ENCODE measurements around the gene PRSS33. TPM values are rescaled to one million over a fixed set of nuclear protein-coding genes. Genes with fewer than 3 reads are reported as not detected.

Gene PRSS33
- total and polyA plus RNA-seq, 2 donors from 2014 or later = not detected

DNA sequence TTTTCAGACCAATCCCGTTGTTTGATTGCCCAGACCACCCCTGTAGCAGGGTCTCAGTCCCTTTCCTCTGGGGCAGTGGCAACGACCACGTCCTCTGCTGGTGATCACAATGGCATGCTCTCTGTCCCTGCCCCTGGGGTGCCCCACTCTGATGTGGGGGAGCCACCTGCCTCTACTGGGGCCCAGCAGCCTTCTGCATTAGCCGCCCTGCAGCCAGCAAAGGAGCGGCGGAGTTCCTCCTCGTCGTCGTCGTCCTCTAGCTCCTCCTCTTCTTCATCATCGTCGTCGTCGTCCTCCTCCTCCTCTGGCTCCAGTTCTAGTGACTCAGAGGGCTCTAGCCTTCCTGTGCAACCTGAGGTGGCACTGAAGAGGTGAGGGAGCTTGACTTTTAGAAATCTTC, 19.5 kb downstream of the PRSS33 start:
- FAIRE-seq = no peak
- no peaks in the 10 kb centered on the region for H3K4me1 ChIP-seq (ENCODE audit: control insufficient read depth in 2 of 3, insufficient read depth in 2 of 3, low read depth in 1 of 3, low read length in 3 of 3)
- H3K27me3 ChIP-seq (ENCODE audit: control insufficient read depth, insufficient read depth, low read length) = no peaks in the 10 kb centered on the region
- no peak overlapping the region for H3K27ac ChIP-seq (ENCODE audit: low read depth in 2 of 2, low read length in 2 of 2)
- no peaks in the 10 kb centered on the region for H3K9me3 ChIP-seq (ENCODE audit: control insufficient read depth in 2 of 3, insufficient read depth in 1 of 3, low read length in 3 of 3)
- no peak overlapping the region for H3K4me3 ChIP-seq (ENCODE audit: low read length in 3 of 3)
- DNase-seq = peak in 1 of 5 donors; percentile 57
- H3K9ac ChIP-seq (ENCODE audit: low read length in 3 of 3) = no peak overlapping the region
- H3K36me3 ChIP-seq (ENCODE audit: control insufficient read depth in 2 of 3, insufficient read depth in 3 of 3, low read length in 3 of 3) = peaks cover 22 to 85% (median 65%) of the 10 kb centered on the region in 3 donors
- intact Hi-C loops (cut with DNase I) = no loop called here
- no peak for TF ChIP-seq CTCF (IDR thresholded peaks at IDR 0.05; ENCODE audit: borderline replicate concordance, extremely low read depth, insufficient read depth)

- intact Hi-C loops (cut with DNase I) = no loop called here
- DNase-seq = peak in 1 of 5 donors; percentile 66
- peaks cover 28 to 92% (median 72%) of the 10 kb centered on the region in 3 donors for H3K36me3 ChIP-seq (ENCODE audit: control insufficient read depth in 2 of 3, insufficient read depth in 3 of 3, low read length in 3 of 3)
- FAIRE-seq = no peak
- H3K9me3 ChIP-seq (ENCODE audit: control insufficient read depth in 2 of 3, insufficient read depth in 1 of 3, low read length in 3 of 3) = no peaks in the 10 kb centered on the region
- no peak overlapping the region for H3K27ac ChIP-seq (ENCODE audit: low read depth in 2 of 2, low read length in 2 of 2)
- no peak overlapping the region for H3K9ac ChIP-seq (ENCODE audit: low read length in 3 of 3)
- no peaks in the 10 kb centered on the region for H3K27me3 ChIP-seq (ENCODE audit: control insufficient read depth, insufficient read depth, low read length)
- H3K4me1 ChIP-seq (ENCODE audit: control insufficient read depth in 2 of 3, insufficient read depth in 2 of 3, low read depth in 1 of 3, low read length in 3 of 3) = no peaks in the 10 kb centered on the region
- TF ChIP-seq CTCF (IDR thresholded peaks at IDR 0.05; ENCODE audit: borderline replicate concordance, extremely low read depth, insufficient read depth) = no peak
- no peak overlapping the region for H3K4me3 ChIP-seq (ENCODE audit: low read length in 3 of 3)
Observed at GRCh38 chr16:2767140-2767731, 20.1 kb downstream of the PRSS33 start.

GRCh38 chr16:2766430-2767139, 20.8 kb downstream of the PRSS33 start:
- TF ChIP-seq CTCF (IDR thresholded peaks at IDR 0.05; ENCODE audit: borderline replicate concordance, extremely low read depth, insufficient read depth) = no peak
- no peaks in the 10 kb centered on the region for H3K27me3 ChIP-seq (ENCODE audit: control insufficient read depth, insufficient read depth, low read length)
- intact Hi-C loops (cut with DNase I) = no loop called here
- H3K4me3 ChIP-seq (ENCODE audit: low read length in 3 of 3) = no peak overlapping the region
- no peak for FAIRE-seq
- peaks cover 28 to 95% (median 78%) of the 10 kb centered on the region in 3 donors for H3K36me3 ChIP-seq (ENCODE audit: control insufficient read depth in 2 of 3, insufficient read depth in 3 of 3, low read length in 3 of 3)
- H3K27ac ChIP-seq (ENCODE audit: low read depth in 2 of 2, low read length in 2 of 2) = no peak overlapping the region
- no peaks in the 10 kb centered on the region for H3K9me3 ChIP-seq (ENCODE audit: control insufficient read depth in 2 of 3, insufficient read depth in 1 of 3, low read length in 3 of 3)
- H3K4me1 ChIP-seq (ENCODE audit: control insufficient read depth in 2 of 3, insufficient read depth in 2 of 3, low read depth in 1 of 3, low read length in 3 of 3) = no peaks in the 10 kb centered on the region
- no peak overlapping the region for H3K9ac ChIP-seq (ENCODE audit: low read length in 3 of 3)
- DNase-seq = peak in 1 of 5 donors; percentile 56
